ENCODE measurements around the gene HSF5. TPM values are rescaled to one million over a fixed set of nuclear protein-coding genes. Genes with fewer than 3 reads are reported as not detected.

Gene HSF5
- polyA plus RNA-seq, 2 of the 4 experiments (the other 2 are of a cell fraction), result not detected

DNA sequence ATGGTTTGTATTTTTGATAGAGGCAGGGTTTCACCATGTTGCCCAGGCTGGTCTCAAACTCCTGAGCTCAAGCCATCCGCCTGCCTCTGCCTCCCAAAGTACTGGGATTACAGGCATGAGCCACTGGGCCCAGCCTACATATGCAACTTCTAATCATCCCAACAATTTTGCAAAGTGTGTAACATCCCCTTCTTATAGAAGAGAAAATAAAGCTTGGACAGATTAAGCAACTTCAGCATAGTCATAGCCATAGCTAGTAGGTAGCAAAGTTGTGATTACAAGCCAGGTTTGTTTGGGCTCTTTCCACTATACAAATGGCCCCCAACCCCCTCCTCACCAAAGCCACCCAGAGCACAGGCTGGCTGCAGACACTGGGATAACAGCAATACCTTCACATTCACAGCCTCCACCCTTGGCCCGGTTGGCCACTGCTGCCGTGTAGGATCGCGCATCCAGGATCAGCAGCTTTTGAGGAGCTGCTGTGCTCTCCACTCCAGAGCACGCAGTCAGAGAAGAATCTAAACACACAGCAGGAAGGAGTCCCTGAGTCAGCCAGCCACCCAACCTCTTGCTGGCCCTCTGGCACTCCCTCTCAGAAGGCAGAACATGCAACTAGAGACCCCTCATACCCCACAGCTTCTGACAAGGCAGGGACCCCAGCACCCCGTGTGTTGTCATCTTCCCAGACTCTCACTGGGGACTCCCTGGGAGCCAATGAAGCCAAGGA is 18.3 kb upstream of the HSF5 start (continued):
- TF ChIP-seq BHLHE40 (IDR thresholded peaks at IDR 0.05; ENCODE audit: low read depth, low read length), result no peak
- no peak for TF ChIP-seq FOXS1 (CRISPR knock-in tag; IDR thresholded peaks at IDR 0.05)
- no peak for TF ChIP-seq PHF8 (IDR thresholded peaks at IDR 0.05; ENCODE audit: borderline replicate concordance, low read depth)
- no peak for TF ChIP-seq HOXB13 (CRISPR knock-in tag; IDR thresholded peaks at IDR 0.05; ENCODE audit: low read depth)
- no peak for TF ChIP-seq ZSCAN20 (CRISPR knock-in tag; IDR thresholded peaks at IDR 0.05)
- TF ChIP-seq CBX2 (IDR thresholded peaks at IDR 0.05; ENCODE audit: borderline replicate concordance, low read depth), result no peak

DNA sequence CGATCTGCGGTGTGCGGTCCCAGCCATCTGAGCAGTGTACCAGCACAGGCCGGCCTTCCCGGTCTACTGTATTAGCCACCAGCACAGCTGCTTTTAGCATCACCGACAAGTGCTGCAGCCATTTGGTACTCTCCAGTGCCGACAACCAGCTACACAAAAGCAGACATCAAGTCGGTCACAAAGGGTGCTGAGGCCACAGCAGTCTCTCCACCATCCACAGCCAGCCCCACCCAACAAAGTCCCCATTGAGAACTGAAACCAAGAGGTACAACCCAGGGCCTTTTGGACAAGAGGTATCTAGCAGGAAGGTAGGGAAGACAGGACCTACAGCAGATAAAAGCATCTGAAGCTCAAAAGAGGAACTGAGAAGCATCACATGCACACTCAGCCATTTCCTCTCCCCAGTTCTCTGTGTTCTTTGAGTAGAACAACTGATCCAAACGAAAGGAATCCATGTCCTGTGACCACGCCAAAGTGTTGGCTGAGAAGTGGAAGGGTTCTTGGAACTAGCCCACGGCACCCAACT is 16.7 kb upstream of the HSF5 start:
- FAIRE-seq, result no peak

DNA sequence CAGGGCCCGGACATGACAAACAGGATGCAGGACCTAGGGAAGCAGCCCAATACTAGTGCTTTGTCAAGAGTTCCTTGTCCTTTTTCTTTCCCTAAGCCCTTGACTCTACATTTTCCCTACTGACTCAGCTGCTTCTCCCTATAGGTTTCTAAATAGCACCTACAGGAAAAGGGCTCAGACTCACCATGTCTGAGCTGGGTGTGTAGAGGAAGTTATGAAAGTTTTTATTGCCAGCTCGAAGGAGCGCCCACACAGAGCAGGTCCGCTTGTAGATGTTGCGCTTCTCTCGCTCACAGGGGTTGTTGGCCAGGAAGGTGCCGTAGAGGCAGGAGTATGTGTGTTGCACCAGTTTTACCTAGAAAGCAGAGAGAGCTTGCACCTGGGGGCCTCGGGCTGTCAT is 15.7 kb upstream of the HSF5 start:
- ChIA-PET POLR2A (no interaction called here), CTCF (interaction anchor here (0.6 to 1.7 kb wide), 3 partner anchors 9 to 681 kb away, joined by 3 to 4 read pairs (median 4); no protein-coding TSS in a partner anchor)
- Histone ChIP-seq H3K4me2 (no peak overlapping the region), H3K4me1 (no peaks in the 10 kb centered on the region), H3K9me3 (no peaks in the 10 kb centered on the region), H3K4me3 (no peak overlapping the region), H3K27ac (no peak overlapping the region)
- DNase-seq (ENCODE audit: low read depth in 1 of 2, low spot score in 1 of 2) (no peak), ATAC-seq (no peak), FAIRE-seq (no peak)
- TF ChIP-seq RARB (CRISPR knock-in tag; IDR thresholded peaks at IDR 0.05) (no peak), RFX5 (IDR thresholded peaks at IDR 0.05) (no peak), ZC3H11A (IDR thresholded peaks at IDR 0.05) (no peak), POLR2AphosphoS2 (conservative IDR thresholded peaks at IDR 0.05; ENCODE audit: low read length) (no peak), HEYL (CRISPR knock-in tag; IDR thresholded peaks at IDR 0.05) (no peak), CHD2 (IDR thresholded peaks at IDR 0.05; ENCODE audit: low read length, partially characterized antibody) (no peak), GATA3 (IDR thresholded peaks at IDR 0.05; ENCODE audit: borderline replicate concordance) (no peak), JUNB (IDR thresholded peaks at IDR 0.05) (no peak), EP300 (IDR thresholded peaks at IDR 0.05) (no peak), ESRRA (IDR thresholded peaks at IDR 0.05; ENCODE audit: borderline replicate concordance, low read length) (no peak)
- TF ChIP-seq, protein P1, sequence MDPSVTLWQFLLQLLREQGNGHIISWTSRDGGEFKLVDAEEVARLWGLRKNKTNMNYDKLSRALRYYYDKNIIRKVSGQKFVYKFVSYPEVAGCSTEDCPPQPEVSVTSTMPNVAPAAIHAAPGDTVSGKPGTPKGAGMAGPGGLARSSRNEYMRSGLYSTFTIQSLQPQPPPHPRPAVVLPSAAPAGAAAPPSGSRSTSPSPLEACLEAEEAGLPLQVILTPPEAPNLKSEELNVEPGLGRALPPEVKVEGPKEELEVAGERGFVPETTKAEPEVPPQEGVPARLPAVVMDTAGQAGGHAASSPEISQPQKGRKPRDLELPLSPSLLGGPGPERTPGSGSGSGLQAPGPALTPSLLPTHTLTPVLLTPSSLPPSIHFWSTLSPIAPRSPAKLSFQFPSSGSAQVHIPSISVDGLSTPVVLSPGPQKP (IDR thresholded peaks at IDR 0.05; ENCODE audit: low read depth, low read length), result no peak
- TF ChIP-seq, protein P2, sequence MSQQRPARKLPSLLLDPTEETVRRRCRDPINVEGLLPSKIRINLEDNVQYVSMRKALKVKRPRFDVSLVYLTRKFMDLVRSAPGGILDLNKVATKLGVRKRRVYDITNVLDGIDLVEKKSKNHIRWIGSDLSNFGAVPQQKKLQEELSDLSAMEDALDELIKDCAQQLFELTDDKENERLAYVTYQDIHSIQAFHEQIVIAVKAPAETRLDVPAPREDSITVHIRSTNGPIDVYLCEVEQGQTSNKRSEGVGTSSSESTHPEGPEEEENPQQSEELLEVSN (IDR thresholded peaks at IDR 0.05; ENCODE audit: borderline replicate concordance, low read depth), result no peak
- TF ChIP-seq, protein P3, sequence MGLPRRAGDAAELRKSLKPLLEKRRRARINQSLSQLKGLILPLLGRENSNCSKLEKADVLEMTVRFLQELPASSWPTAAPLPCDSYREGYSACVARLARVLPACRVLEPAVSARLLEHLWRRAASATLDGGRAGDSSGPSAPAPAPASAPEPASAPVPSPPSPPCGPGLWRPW (IDR thresholded peaks at IDR 0.05), result no peak
- TF ChIP-seq, protein P4, sequence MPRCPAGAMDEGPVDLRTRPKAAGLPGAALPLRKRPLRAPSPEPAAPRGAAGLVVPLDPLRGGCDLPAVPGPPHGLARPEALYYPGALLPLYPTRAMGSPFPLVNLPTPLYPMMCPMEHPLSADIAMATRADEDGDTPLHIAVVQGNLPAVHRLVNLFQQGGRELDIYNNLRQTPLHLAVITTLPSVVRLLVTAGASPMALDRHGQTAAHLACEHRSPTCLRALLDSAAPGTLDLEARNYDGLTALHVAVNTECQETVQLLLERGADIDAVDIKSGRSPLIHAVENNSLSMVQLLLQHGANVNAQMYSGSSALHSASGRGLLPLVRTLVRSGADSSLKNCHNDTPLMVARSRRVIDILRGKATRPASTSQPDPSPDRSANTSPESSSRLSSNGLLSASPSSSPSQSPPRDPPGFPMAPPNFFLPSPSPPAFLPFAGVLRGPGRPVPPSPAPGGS (IDR thresholded peaks at IDR 0.05), result no peak
- 90% methylated on average over 8 of the region's 8 CpGs for WGBS (ENCODE audit: missing lambda C conversion rate)

More for the DNA sequence above, 16.7 kb upstream of the HSF5 start:
- DNase-seq (ENCODE audit: low read depth in 1 of 2, low spot score in 1 of 2) (no peak), ATAC-seq (no peak)
- ChIA-PET CTCF (interaction anchor here (1.2 to 1.9 kb wide), 4 partner anchors 8 to 187 kb away, joined by 3 to 12 read pairs (median 6); no protein-coding TSS in a partner anchor), POLR2A (no interaction called here)
- Histone ChIP-seq H3K4me2 (no peak overlapping the region), H3K4me3 (no peak overlapping the region), H3K9me3 (no peaks in the 10 kb centered on the region), H3K27ac (no peak overlapping the region), H3K4me1 (no peaks in the 10 kb centered on the region)
- 90% methylated on average over 11 of the region's 11 CpGs for WGBS (ENCODE audit: missing lambda C conversion rate)
- no peak for TF ChIP-seq MAZ (IDR thresholded peaks at IDR 0.05; ENCODE audit: borderline replicate concordance, low read depth, low read length)
- no peak for TF ChIP-seq FOSL2 (IDR thresholded peaks at IDR 0.05)
- TF ChIP-seq FOSL2 (CRISPR knock-in tag; IDR thresholded peaks at IDR 0.05), result no peak
- TF ChIP-seq, protein P5, sequence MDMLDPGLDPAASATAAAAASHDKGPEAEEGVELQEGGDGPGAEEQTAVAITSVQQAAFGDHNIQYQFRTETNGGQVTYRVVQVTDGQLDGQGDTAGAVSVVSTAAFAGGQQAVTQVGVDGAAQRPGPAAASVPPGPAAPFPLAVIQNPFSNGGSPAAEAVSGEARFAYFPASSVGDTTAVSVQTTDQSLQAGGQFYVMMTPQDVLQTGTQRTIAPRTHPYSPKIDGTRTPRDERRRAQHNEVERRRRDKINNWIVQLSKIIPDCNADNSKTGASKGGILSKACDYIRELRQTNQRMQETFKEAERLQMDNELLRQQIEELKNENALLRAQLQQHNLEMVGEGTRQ (IDR thresholded peaks at IDR 0.05), result no peak
- TF ChIP-seq, protein P6, sequence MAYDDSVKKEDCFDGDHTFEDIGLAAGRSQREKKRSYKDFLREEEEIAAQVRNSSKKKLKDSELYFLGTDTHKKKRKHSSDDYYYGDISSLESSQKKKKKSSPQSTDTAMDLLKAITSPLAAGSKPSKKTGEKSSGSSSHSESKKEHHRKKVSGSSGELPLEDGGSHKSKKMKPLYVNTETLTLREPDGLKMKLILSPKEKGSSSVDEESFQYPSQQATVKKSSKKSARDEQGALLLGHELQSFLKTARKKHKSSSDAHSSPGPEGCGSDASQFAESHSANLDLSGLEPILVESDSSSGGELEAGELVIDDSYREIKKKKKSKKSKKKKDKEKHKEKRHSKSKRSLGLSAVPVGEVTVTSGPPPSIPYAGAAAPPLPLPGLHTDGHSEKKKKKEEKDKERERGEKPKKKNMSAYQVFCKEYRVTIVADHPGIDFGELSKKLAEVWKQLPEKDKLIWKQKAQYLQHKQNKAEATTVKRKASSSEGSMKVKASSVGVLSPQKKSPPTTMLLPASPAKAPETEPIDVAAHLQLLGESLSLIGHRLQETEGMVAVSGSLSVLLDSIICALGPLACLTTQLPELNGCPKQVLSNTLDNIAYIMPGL (CRISPR knock-in tag; IDR thresholded peaks at IDR 0.05; ENCODE audit: borderline replicate concordance), result no peak
- TF ChIP-seq NR3C1 (IDR thresholded peaks at IDR 0.05), result no peak
- no peak for TF ChIP-seq CEBPB (IDR thresholded peaks at IDR 0.05)
- no peak for TF ChIP-seq RARB (CRISPR knock-in tag; IDR thresholded peaks at IDR 0.05)
- TF ChIP-seq MYC (IDR thresholded peaks at IDR 0.05; ENCODE audit: borderline replicate concordance, low read length), result no peak
- TF ChIP-seq JUN (IDR thresholded peaks at IDR 0.05), result no peak
- no peak for TF ChIP-seq HEYL (CRISPR knock-in tag; IDR thresholded peaks at IDR 0.05)
- no peak for TF ChIP-seq HDAC2 (IDR thresholded peaks at IDR 0.05)
- no peak for TF ChIP-seq EHMT2 (IDR thresholded peaks at IDR 0.05; ENCODE audit: low read depth)
- no peak for TF ChIP-seq ZNF302 (CRISPR knock-in tag; IDR thresholded peaks at IDR 0.05)
- no peak for TF ChIP-seq POLR2A (IDR thresholded peaks at IDR 0.05; ENCODE audit: low read length)

Measured in A549 (cell line).